ENCODE results near the gene FUT4.
"Not testable (repeated sequence)": the region's sequence is repeated elsewhere in the genome, so short reads cannot be mapped to it uniquely, and the experiment has no call there.

Gene FUT4

GRCh38 chr11:94568717-94569116, 25.0 kb downstream of the FUT4 start:
- DNase-seq: no peak

- DNase-seq: not testable (repeated sequence)
Observed at GRCh38 chr11:94572975-94573374, 29.3 kb downstream of the FUT4 start.

GRCh38 chr11:94574193-94574961, 30.7 kb downstream of the FUT4 start:
- DNase-seq: no peak

GRCh38 chr11:94576306-94576705, 32.6 kb downstream of the FUT4 start:
- no peak for DNase-seq

GRCh38 chr11:94577841-94578240, 34.1 kb downstream of the FUT4 start:
- no peak for DNase-seq

- DNase-seq: no peak
Observed at GRCh38 chr11:94581926-94582325, 38.2 kb downstream of the FUT4 start.

DNA sequence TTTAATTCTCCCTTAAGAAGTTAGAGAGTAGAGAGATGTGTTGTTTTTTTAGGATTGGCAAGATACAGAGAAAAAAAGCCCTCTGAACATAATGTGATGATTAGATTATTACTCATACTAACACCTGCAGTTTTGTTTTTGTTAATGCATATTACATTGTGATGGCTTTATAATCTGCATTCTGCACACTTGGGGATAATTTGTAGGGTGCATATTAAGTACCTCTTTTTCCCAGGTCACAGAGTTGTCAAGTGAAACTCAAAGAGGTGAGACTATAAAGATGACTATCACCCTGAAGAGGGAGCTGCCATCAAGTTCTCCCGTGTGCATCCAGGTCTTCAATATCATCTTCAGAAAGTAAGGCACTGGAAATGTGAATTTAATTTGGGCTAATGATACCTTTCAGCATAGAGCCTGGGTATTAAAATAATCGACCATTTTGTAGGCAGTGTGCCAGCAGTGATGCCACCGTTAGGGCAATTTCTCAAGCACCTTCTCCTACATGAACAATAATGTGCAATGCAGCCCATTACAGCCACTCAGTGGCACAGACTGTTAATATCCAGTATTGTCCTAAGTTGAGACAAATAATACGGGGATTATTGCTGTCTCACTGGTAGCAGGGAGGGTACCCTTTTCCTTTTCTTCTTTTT, 39.6 kb downstream of the FUT4 start:
- no peak for DNase-seq

DNA sequence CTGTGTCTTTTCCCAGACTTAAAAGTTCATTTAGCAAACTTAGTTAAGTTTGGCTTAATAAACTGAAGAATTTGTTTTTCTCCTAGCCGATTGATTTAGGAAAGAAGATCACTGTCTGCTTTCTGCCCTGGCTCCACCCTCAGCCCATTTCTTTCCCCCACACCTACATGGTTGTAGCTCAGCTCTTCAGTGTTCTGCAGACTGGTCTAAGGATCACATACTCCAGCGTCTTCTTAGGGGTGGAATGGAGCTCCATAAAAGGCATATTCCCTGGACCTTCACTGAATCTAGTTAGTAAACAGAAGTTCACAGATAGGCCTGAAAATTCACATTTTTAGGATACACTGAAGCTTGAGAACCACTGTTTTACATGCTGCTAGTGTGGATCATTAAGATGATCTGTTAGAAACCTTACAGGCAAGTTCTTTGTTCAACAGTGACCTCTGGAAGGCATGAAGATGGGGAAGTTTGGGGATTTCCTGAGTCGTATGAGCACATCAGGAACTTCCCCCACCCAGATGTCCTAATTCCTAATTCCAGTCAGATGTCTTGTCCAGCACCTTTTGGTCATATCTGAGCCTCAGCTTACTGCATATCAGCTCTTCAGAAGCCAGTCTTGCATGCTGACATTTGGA, 40.3 kb downstream of the FUT4 start:
- no peak for DNase-seq

- no peak for DNase-seq
Observed at GRCh38 chr11:94584978-94585377, 41.3 kb downstream of the FUT4 start.

- DNase-seq: no peak
Observed at GRCh38 chr11:94585399-94585798, 41.7 kb downstream of the FUT4 start.

GRCh38 chr11:94586546-94586945, 42.8 kb downstream of the FUT4 start:
- no peak for DNase-seq

GRCh38 chr11:94586978-94587377, 43.3 kb downstream of the FUT4 start:
- DNase-seq: no peak

GRCh38 chr11:94588366-94588942, 44.7 kb downstream of the FUT4 start:
- DNase-seq: no peak

DNA sequence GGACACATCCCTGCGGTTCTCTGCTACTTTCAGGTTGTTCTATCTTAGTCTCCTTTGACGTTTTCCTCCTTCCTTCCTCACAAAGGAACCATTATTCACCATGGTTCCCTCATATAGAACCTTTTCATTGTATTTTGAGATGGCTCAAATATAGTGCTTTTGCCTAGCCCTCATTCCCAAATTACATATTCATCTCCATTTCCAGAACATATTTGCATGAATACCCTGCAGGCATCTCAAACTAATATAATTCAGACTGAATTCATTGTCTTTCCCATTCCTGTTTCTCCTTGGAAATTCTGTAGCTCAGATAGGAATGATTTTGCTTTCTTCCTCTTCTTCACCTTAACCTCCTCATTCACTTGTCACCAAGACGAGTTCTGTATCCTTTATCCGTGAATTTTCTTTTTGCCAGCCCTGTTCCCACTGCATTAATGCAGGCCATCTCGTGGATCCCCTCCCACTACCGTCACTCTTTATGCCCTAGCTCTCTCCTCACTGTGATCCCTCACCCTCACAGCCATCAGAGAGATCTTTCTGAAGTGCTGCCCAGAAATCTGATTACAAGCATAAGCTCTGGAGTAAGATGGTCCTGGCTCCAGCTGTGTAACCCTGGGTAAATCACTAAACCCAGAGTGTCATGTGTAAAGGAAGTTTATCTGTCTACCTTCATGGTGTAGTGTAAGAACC, 46.8 kb downstream of the FUT4 start:
- no peak for DNase-seq

GRCh38 chr11:94593030-94593429, 49.3 kb downstream of the FUT4 start:
- no peak for DNase-seq

- no peak for DNase-seq
Observed at GRCh38 chr11:94595076-94595475, 51.4 kb downstream of the FUT4 start.

GRCh38 chr11:94597896-94598295, 54.2 kb downstream of the FUT4 start:
- no peak for DNase-seq

Measured in activated CD8-positive, alpha-beta memory T cell treated with anti-CD3 and anti-CD28 coated beads, Interleukin-2, amount 50 U/mL, for 48 hours (primary cell).